SK-N-MC (cell line): Measurements from ENCODE around the gene HINT2.

Experiments used
- DNase-seq: peaks from one replicate; pipeline ENCODE4 v3.0.0-alpha.2; 2011; ENCODE audit warnings: low read depth, low spot score
- H3K27ac ChIP-seq: fragments of 200-600 bp; sonication (generic); 2 replicates; pipeline ENCODE4 v1.5.1; 2016; ENCODE audit warnings: mixed run types
- H3K36me3 ChIP-seq: fragments of 200-600 bp; sonication (generic); 2 replicates; pipeline ENCODE4 v1.6.1; 2017; ENCODE audit warnings: antibody characterized with exemption, low read length, mixed read lengths; ENCODE audit not compliant: insufficient read depth
- H3K4me3 ChIP-seq: fragments of 200-600 bp; sonication (generic); 2 replicates; pipeline ENCODE4 v1.5.1; 2016
- H3K9ac ChIP-seq: fragments of 200-600 bp; sonication (generic); 2 replicates; pipeline ENCODE4 v1.8.0; 2017; ENCODE audit warnings: mixed run types, mixed read lengths; ENCODE audit not compliant: insufficient read length
- H3K9me3 ChIP-seq: fragments of 200-600 bp; sonication (generic); 2 replicates; pipeline ENCODE4 v1.6.1; 2017; ENCODE audit warnings: low read depth, mild to moderate bottlenecking, antibody characterized with exemption, low read length, moderate library complexity, mixed read lengths
- EZH2 ChIP-seq: fragments of 200-600 bp; sonication (generic); IDR thresholded peaks from one replicate; pipeline ENCODE4 v1.6.1; 2017; ENCODE audit warnings: antibody characterized with exemption
- FOXP2 ChIP-seq: optimal IDR thresholded peaks from 2 replicates; pipeline ENCODE3; 2011; ENCODE audit warnings: mild to moderate bottlenecking, moderate library complexity; ENCODE audit not compliant: insufficient read depth; ENCODE audit errors: extremely low read length, control extremely low read depth
- POLR2AphosphoS5 ChIP-seq: IDR thresholded peaks from 2 replicates; pipeline ENCODE4 v1.6.1; 2012; ENCODE audit warnings: mild to moderate bottlenecking, low read depth, low read length, borderline replicate concordance

Gene HINT2

GRCh38 chr9:35834260-35835215, 19.7 kb upstream of the HINT2 start:
- Histone ChIP-seq H3K9me3 (no peaks in the 10 kb centered on the region), H3K27ac (no peak overlapping the region), H3K4me3 (no peak overlapping the region), H3K36me3 (no peaks in the 10 kb centered on the region), H3K9ac (no peak overlapping the region)
- no peak for TF ChIP-seq POLR2AphosphoS5
- TF ChIP-seq EZH2 = no peak
- TF ChIP-seq FOXP2 = no peak
- DNase-seq = no peak

GRCh38 chr9:35832814-35833213, 18.0 kb upstream of the HINT2 start:
- no peak for DNase-seq
- no peak overlapping the region for H3K4me3 ChIP-seq
- TF ChIP-seq POLR2AphosphoS5 (no peak), FOXP2 (no peak), EZH2 (no peak)
- no peak overlapping the region for H3K27ac ChIP-seq
- no peak overlapping the region for H3K9ac ChIP-seq
- no peaks in the 10 kb centered on the region for H3K36me3 ChIP-seq
- no peaks in the 10 kb centered on the region for H3K9me3 ChIP-seq

DNA sequence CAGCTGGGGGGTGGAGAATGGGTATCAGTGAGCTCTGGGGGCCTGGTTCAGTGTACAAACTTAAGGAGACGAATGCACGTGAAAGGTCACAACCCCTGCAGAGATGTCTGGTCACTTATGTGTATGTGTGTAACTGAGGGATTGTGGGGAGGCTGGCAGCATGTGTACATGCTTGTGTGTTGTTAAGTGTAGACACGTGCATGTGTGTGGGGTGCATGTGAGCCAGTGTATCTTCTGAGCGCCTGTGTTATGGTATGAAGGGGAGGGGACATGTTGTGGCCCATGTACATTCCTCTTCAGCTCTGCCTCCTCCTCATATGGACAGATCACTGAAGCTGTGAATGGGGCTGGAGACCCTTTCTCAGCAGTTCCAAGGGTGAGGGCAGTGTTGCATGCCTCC, 16.2 kb upstream of the HINT2 start:
- DNase-seq = no peak
- H3K9ac ChIP-seq = no peak overlapping the region
- H3K9me3 ChIP-seq = no peaks in the 10 kb centered on the region
- no peaks in the 10 kb centered on the region for H3K36me3 ChIP-seq
- TF ChIP-seq EZH2 (no peak), FOXP2 (no peak), POLR2AphosphoS5 (no peak)
- no peak overlapping the region for H3K4me3 ChIP-seq
- no peak overlapping the region for H3K27ac ChIP-seq

DNA sequence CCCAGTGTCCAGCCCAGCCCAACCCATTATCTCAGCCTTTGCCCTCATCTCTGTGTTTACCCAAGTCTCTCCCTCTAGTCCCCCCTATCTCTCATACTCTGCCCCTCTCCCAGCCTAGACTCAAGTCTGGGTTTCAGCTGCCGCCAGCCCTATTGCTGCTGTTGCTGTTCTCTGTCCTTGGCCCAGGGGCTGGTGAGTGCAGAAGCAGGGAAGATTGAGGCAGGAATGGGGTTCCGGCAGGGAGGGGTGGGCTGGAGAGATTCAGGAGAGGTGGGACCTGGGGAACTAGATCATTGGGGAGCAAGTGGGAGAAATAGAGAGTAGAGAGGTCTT, 14.9 kb upstream of the HINT2 start:
- no peak overlapping the region for H3K27ac ChIP-seq
- H3K36me3 ChIP-seq = no peaks in the 10 kb centered on the region
- peak overlapping the region; percentile 84 for H3K4me3 ChIP-seq
- no peaks in the 10 kb centered on the region for H3K9me3 ChIP-seq
- TF ChIP-seq POLR2AphosphoS5 = no peak
- no peak for TF ChIP-seq EZH2
- no peak for TF ChIP-seq FOXP2
- no peak for DNase-seq
- H3K9ac ChIP-seq = peak overlapping the region; percentile 79

GRCh38 chr9:35829084-35829763, 14.4 kb upstream of the HINT2 start, which contains the start of gene TMEM8B:
TMEM8B (plus strand) TSS chr9:35829228; CDS start chr9:35829448, 220 bp downstream.
- Histone ChIP-seq H3K27ac (no peak within 1 kb of the TSS), H3K36me3 (no peaks in the 10 kb centered on the region), H3K4me3 (peak within 1 kb of the TSS; percentile 84), H3K9ac (peak within 1 kb of the TSS; percentile 79), H3K9me3 (no peaks in the 10 kb centered on the region)
- no peak for TF ChIP-seq EZH2
- no peak for TF ChIP-seq FOXP2
- TF ChIP-seq POLR2AphosphoS5 = 0 out of 2 replicates have a peak, but pooled peaks have one; percentile 19
- DNase-seq = no peak

GRCh38 chr9:35828716-35829083, 13.9 kb upstream of the HINT2 start, which contains the start of gene FAM221B:
FAM221B (minus strand) TSS chr9:35828732; CDS start chr9:35826161, 2,571 bp downstream.
- Histone ChIP-seq H3K9ac (peak within 1 kb of the TSS; percentile 79), H3K27ac (no peak within 1 kb of the TSS), H3K4me3 (peak within 1 kb of the TSS; percentile 84), H3K36me3 (no peaks in the 10 kb centered on the region), H3K9me3 (no peaks in the 10 kb centered on the region)
- no peak for TF ChIP-seq FOXP2
- no peak for TF ChIP-seq POLR2AphosphoS5
- TF ChIP-seq EZH2 = no peak
- no peak for DNase-seq

DNA sequence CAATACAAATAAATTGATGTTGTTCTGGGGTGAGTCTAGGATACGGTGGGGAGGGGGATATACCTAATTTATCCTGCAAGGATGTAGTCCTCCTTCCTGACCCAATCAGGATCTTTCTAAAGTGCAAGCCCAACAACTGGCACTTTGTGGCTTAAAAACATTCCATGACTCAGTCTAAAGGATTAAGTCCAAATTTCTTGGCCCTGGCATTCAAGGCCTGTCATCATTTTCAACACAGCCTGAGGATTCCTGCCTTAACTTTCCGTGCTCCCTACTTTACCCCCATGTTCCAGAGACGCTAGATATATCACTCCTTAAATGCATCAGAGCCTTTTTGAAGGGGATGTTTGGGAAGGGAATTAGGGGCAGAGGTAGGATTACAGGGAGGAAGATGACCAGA, 12.6 kb upstream of the HINT2 start:
- H3K4me3 ChIP-seq = no peak overlapping the region
- no peaks in the 10 kb centered on the region for H3K36me3 ChIP-seq
- TF ChIP-seq EZH2 (no peak), POLR2AphosphoS5 (no peak), FOXP2 (no peak)
- DNase-seq = no peak
- no peak overlapping the region for H3K27ac ChIP-seq
- H3K9ac ChIP-seq = no peak overlapping the region
- no peaks in the 10 kb centered on the region for H3K9me3 ChIP-seq

DNA sequence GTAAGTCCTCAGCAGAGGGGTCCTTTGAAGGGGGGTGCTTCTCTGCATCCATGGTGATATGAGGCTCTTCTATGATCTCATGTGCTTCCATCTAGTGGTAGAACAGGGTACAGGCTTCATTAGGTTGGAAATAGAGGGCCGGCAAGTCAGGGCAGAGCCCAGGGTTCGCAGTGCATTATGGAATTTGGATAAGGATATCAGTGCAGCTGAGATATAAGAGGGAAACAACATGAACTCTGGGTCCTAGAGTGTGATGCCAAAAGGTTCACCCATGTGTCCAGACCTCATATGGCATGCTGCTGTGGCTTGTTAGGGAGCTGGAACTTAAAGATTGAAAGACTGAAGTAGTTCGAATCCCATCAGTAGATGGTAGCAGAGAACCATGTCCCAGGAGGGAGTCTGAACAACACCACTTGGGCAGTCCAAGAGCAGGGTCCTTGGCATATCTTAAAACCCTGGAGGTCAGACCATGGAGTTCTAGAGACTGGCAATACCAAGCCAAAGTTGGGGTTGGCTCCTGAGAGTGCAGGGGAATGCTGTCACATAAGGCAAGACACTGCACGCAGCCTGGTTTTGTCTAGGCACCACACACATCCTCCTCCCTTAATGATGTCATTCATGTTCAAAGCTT, 11.3 kb upstream of the HINT2 start:
- TF ChIP-seq EZH2 = no peak
- TF ChIP-seq FOXP2 = no peak
- no peak for TF ChIP-seq POLR2AphosphoS5
- H3K9ac ChIP-seq = no peak overlapping the region
- H3K27ac ChIP-seq = no peak overlapping the region
- no peak overlapping the region for H3K4me3 ChIP-seq
- H3K36me3 ChIP-seq = no peaks in the 10 kb centered on the region
- no peaks in the 10 kb centered on the region for H3K9me3 ChIP-seq
- no peak for DNase-seq

DNA sequence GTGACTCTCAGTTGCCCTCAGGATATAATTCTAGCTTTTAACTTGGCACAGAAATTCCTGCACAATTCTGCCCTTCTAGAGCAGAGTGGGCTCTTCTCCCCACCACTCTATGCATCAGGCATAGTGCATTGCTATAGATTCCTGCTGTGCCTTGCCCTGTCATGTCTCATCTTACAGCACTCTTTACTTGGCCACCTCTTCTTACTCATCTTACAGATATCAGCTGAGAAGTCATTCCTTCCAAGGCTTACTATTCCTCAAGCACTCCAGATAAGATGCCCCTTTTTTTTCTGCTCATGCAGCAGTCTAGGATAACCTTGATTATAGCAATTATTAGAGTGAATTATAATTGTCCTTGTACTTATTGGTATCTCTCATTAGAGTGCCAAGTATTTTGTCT, 8.1 kb upstream of the HINT2 start:
- no peaks in the 10 kb centered on the region for H3K36me3 ChIP-seq
- H3K9ac ChIP-seq = no peak overlapping the region
- no peak overlapping the region for H3K4me3 ChIP-seq
- no peak for DNase-seq
- no peaks in the 10 kb centered on the region for H3K9me3 ChIP-seq
- no peak overlapping the region for H3K27ac ChIP-seq
- no peak for TF ChIP-seq POLR2AphosphoS5
- TF ChIP-seq EZH2 = no peak
- no peak for TF ChIP-seq FOXP2
